Measurements from ENCODE around the gene CPNE4. TPM values are rescaled to one million over a fixed set of nuclear protein-coding genes. Genes with fewer than 3 reads are reported as not detected.

CPNE4 gene
- total RNA-seq, 1 experiment from 2014 or later, result 0.41 TPM

DNA sequence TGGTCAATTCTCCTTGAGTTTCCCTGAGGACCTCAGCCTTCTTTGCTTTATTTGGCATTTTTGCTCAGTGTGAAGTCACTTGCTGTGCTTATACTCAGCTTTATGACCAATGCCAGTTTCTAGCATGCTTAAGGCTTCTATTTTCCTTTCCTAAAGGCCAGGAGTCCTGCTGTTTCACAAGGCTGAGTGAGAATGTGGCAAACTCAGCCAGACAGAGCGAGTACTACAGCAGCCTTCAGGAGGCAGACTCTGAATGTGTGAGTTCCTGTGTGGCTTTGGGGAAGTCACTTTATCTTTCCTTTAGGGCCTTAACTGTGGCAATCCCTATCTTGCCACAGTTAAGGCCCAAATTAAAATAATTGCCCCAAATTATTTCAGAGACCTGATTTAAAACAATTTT is 318.8 kb downstream of the CPNE4 start:
- TF ChIP-seq, protein P1, sequence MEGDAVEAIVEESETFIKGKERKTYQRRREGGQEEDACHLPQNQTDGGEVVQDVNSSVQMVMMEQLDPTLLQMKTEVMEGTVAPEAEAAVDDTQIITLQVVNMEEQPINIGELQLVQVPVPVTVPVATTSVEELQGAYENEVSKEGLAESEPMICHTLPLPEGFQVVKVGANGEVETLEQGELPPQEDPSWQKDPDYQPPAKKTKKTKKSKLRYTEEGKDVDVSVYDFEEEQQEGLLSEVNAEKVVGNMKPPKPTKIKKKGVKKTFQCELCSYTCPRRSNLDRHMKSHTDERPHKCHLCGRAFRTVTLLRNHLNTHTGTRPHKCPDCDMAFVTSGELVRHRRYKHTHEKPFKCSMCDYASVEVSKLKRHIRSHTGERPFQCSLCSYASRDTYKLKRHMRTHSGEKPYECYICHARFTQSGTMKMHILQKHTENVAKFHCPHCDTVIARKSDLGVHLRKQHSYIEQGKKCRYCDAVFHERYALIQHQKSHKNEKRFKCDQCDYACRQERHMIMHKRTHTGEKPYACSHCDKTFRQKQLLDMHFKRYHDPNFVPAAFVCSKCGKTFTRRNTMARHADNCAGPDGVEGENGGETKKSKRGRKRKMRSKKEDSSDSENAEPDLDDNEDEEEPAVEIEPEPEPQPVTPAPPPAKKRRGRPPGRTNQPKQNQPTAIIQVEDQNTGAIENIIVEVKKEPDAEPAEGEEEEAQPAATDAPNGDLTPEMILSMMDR (IDR thresholded peaks at IDR 0.05; ENCODE audit: insufficient read depth in 1 of 2, low read depth in 1 of 2, low read length in 1 of 2, severe bottlenecking in 1 of 2, unreplicated experiment in 1 of 2), result no peak
- Mint-ChIP-seq H3K36me3 (ENCODE audit: insufficient read depth, unreplicated experiment) (no peaks in the 10 kb centered on the region), H3K27me3 (ENCODE audit: insufficient read depth, unreplicated experiment) (peaks cover 22% of the 10 kb centered on the region), H3K27ac (ENCODE audit: unreplicated experiment) (no peak overlapping the region), H3K9me3 (ENCODE audit: unreplicated experiment) (no peaks in the 10 kb centered on the region), H3K4me1 (ENCODE audit: low read depth, unreplicated experiment) (no peaks in the 10 kb centered on the region), H3K4me3 (ENCODE audit: unreplicated experiment) (no peak overlapping the region)
- ChIA-PET CTCF (no interaction called here), POLR2A (no interaction called here)
- Histone ChIP-seq H3K27me3 (replicated peaks; ENCODE audit: control insufficient read depth, insufficient read depth, low read length) (no peaks in the 10 kb centered on the region), H3K4me3 (ENCODE audit: low read depth, low read length) (no peak overlapping the region), H3K36me3 (ENCODE audit: control insufficient read depth, insufficient read depth, low read length) (no peaks in the 10 kb centered on the region), H3K4me1 (no peaks in the 10 kb centered on the region), H3K9me3 (no peaks in the 10 kb centered on the region)
- BruUV-seq (replicated peaks), result no TSS peak
- no peak for DNase-seq
- intact Hi-C loops (cut with micrococcal nuclease; ENCODE audit: unreplicated experiment), result no loop called here

DNA sequence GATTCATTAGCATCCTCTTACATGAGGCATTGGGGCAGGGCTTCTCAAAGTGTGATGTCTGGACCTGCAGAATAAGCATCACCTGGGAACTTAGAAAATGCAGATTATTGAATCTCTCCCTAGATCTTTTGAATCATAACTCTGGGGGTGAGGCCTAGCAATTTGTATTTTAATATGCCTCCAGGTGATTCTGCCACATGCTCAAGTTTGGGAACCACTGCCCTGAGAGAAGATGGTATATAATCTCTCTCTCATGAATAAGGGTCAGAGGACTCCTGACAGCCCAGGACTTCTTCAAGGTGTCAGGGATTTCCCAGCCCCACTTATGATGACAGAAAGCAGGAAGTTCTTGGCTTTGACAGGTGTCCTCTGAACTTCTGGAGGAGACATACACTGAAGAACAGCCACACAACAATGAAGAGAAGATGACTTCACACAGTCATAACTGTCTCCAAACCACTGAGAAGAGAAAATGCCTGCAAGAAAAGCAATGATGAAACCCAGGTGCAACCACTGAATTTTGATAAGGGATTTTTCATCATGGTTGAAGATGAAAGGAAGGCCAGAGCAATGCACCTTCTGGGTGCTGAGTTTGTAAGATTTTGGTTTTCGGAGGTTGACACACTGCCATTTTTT is 320.1 kb downstream of the CPNE4 start:
- H3K27me3 Mint-ChIP-seq (ENCODE audit: insufficient read depth, unreplicated experiment), result peaks cover 17% of the 10 kb centered on the region
- Histone ChIP-seq H3K4me1 (no peaks in the 10 kb centered on the region), H3K9me3 (no peaks in the 10 kb centered on the region), H3K4me3 (ENCODE audit: low read depth, low read length) (no peak overlapping the region), H3K36me3 (ENCODE audit: control insufficient read depth, insufficient read depth, low read length) (no peaks in the 10 kb centered on the region), H3K27me3 (replicated peaks; ENCODE audit: control insufficient read depth, insufficient read depth, low read length) (no peaks in the 10 kb centered on the region)
- intact Hi-C loops (cut with micrococcal nuclease; ENCODE audit: unreplicated experiment), result no loop called here
- no peak for DNase-seq
- BruUV-seq (replicated peaks), result no TSS peak
- H3K36me3 Mint-ChIP-seq (ENCODE audit: insufficient read depth, unreplicated experiment), result no peaks in the 10 kb centered on the region
- TF ChIP-seq, protein P1 (IDR thresholded peaks at IDR 0.05; ENCODE audit: insufficient read depth in 1 of 2, low read depth in 1 of 2, low read length in 1 of 2, severe bottlenecking in 1 of 2, unreplicated experiment in 1 of 2), result no peak
- no peaks in the 10 kb centered on the region for H3K4me1 Mint-ChIP-seq (ENCODE audit: low read depth, unreplicated experiment)
- H3K4me3 Mint-ChIP-seq (ENCODE audit: unreplicated experiment), result no peak overlapping the region
- no peaks in the 10 kb centered on the region for H3K9me3 Mint-ChIP-seq (ENCODE audit: unreplicated experiment)
- H3K27ac Mint-ChIP-seq (ENCODE audit: unreplicated experiment), result no peak overlapping the region
- ChIA-PET POLR2A (no interaction called here), CTCF (no interaction called here)

DNA sequence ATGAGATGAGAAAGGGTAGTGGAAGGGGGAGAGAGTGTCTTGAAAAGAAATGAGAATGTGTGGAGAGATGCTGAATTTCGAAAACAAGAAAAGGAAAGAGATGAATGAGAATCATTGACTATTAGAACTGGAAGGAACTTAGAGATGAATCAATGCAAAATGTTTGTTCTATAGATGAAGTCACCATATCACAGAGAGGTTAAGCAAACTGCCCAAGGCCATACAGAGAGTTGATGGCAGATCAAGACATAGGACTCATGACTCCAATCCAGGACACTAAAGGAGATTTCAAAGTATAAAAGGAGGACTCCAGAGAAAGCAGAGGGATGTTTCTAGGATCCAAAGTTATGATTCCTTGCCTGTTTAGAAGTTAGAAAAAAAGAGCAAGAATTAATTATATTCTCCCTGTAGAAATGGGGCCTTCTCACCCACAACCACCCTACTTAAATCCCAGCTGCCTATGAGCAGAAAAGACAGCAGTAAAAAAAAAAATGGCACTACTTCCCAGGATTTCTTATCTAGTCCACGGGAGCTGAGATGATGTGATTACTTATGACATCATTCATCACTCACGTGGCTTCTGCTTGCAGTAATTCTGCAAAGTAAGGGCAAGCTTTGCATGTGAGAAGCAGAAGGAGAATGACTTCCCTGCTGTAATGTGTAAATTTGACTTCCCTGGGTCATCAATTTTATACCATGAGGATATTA is 321.2 kb downstream of the CPNE4 start:
- POLR2A ChIA-PET, result no interaction called here

More for the DNA sequence above, 321.2 kb downstream of the CPNE4 start:
- no peaks in the 10 kb centered on the region for H3K4me1 ChIP-seq
- Mint-ChIP-seq H3K27me3 (ENCODE audit: insufficient read depth, unreplicated experiment) (peaks cover 12% of the 10 kb centered on the region), H3K36me3 (ENCODE audit: insufficient read depth, unreplicated experiment) (no peaks in the 10 kb centered on the region), H3K4me3 (ENCODE audit: unreplicated experiment) (no peak overlapping the region), H3K4me1 (ENCODE audit: low read depth, unreplicated experiment) (no peaks in the 10 kb centered on the region), H3K9me3 (ENCODE audit: unreplicated experiment) (no peaks in the 10 kb centered on the region), H3K27ac (ENCODE audit: unreplicated experiment) (no peak overlapping the region)
- H3K9me3 ChIP-seq, result no peaks in the 10 kb centered on the region
- no TSS peak for BruUV-seq (replicated peaks)
- intact Hi-C loops (cut with micrococcal nuclease; ENCODE audit: unreplicated experiment), result no loop called here
- H3K36me3 ChIP-seq (ENCODE audit: control insufficient read depth, insufficient read depth, low read length), result no peaks in the 10 kb centered on the region
- DNase-seq, result no peak
- no peaks in the 10 kb centered on the region for H3K27me3 ChIP-seq (replicated peaks; ENCODE audit: control insufficient read depth, insufficient read depth, low read length)
- H3K4me3 ChIP-seq (ENCODE audit: low read depth, low read length), result no peak overlapping the region
- CTCF ChIA-PET, result no interaction called here
- TF ChIP-seq, protein P1 (IDR thresholded peaks at IDR 0.05; ENCODE audit: insufficient read depth in 1 of 2, low read depth in 1 of 2, low read length in 1 of 2, severe bottlenecking in 1 of 2, unreplicated experiment in 1 of 2), result no peak
